Measurements from ENCODE around the gene ALDH18A1. TPM values are rescaled to one million over a fixed set of nuclear protein-coding genes. Genes with fewer than 3 reads are reported as not detected.

The ALDH18A1 gene
- total RNA-seq, 1 donor from 2014 or later: 23.2 TPM

GRCh38 chr10:95602382-95602781 is 54.1 kb downstream of the ALDH18A1 start:
- DNase-seq (ENCODE audit: low spot score) (no peak), ATAC-seq (no peak)
- intact Hi-C loops (cut with DNase I): loop anchor here (5.0 to 10.0 kb wide), 2 partner anchors 165 to 228 kb away; no protein-coding TSS in a partner anchor

GRCh38 chr10:95601116-95601719 is 55.3 kb downstream of the ALDH18A1 start:
- peak; percentile 86 for DNase-seq (ENCODE audit: low spot score)
- ATAC-seq: peak; percentile 95

GRCh38 chr10:95600158-95600557 is 56.4 kb downstream of the ALDH18A1 start:
- intact Hi-C loops (cut with DNase I): loop anchor here (5.0 to 10.0 kb wide), 2 partner anchors 163 to 225 kb away; no protein-coding TSS in a partner anchor
- ATAC-seq (no peak), DNase-seq (ENCODE audit: low spot score) (no peak)

More at GRCh38 chr10:95601116-95601719, 55.3 kb downstream of the ALDH18A1 start:
- intact Hi-C loops (cut with DNase I): loop anchor here (5.0 to 10.0 kb wide), 2 partner anchors 164 to 226 kb away; no protein-coding TSS in a partner anchor

GRCh38 chr10:95597788-95598187 is 58.7 kb downstream of the ALDH18A1 start:
- DNase-seq (ENCODE audit: low spot score): no peak
- ATAC-seq: no peak
- intact Hi-C loops (cut with DNase I): no loop called here

GRCh38 chr10:95588025-95588424 is 68.5 kb downstream of the ALDH18A1 start:
- no peak for DNase-seq (ENCODE audit: low spot score)
- no peak for ATAC-seq
- intact Hi-C loops (cut with DNase I): no loop called here

- ATAC-seq (no peak), DNase-seq (ENCODE audit: low spot score) (no peak)
- intact Hi-C loops (cut with DNase I): no loop called here
Measured at GRCh38 chr10:95579835-95580535, 76.5 kb downstream of the ALDH18A1 start.

GRCh38 chr10:95579292-95579691 is 77.2 kb downstream of the ALDH18A1 start:
- DNase-seq (ENCODE audit: low spot score) (no peak), ATAC-seq (no peak)
- intact Hi-C loops (cut with DNase I): no loop called here

GRCh38 chr10:95578619-95579018 is 77.9 kb downstream of the ALDH18A1 start:
- DNase-seq (ENCODE audit: low spot score): no peak
- intact Hi-C loops (cut with DNase I): no loop called here
- ATAC-seq: no peak

GRCh38 chr10:95574649-95575365 is 81.7 kb downstream of the ALDH18A1 start:
- ATAC-seq (no peak), DNase-seq (ENCODE audit: low spot score) (no peak)
- intact Hi-C loops (cut with DNase I): no loop called here

- intact Hi-C loops (cut with DNase I): no loop called here
- no peak for ATAC-seq
- DNase-seq (ENCODE audit: low spot score): no peak
Measured at GRCh38 chr10:95573964-95574604, 82.4 kb downstream of the ALDH18A1 start.

GRCh38 chr10:95573527-95573926 is 83.0 kb downstream of the ALDH18A1 start:
- no peak for ATAC-seq

GRCh38 chr10:95572131-95572820 is 84.2 kb downstream of the ALDH18A1 start:
- DNase-seq (ENCODE audit: low spot score): no peak
- ATAC-seq: peak; percentile 17
- intact Hi-C loops (cut with DNase I): no loop called here

More at GRCh38 chr10:95573527-95573926, 83.0 kb downstream of the ALDH18A1 start:
- intact Hi-C loops (cut with DNase I): no loop called here
- no peak for DNase-seq (ENCODE audit: low spot score)

- no peak for DNase-seq (ENCODE audit: low spot score)
- intact Hi-C loops (cut with DNase I): no loop called here
- ATAC-seq: no peak
Measured at GRCh38 chr10:95571390-95571789, 85.1 kb downstream of the ALDH18A1 start.

GRCh38 chr10:95569368-95569767 is 87.1 kb downstream of the ALDH18A1 start:
- DNase-seq (ENCODE audit: low spot score): no peak
- intact Hi-C loops (cut with DNase I): no loop called here
- no peak for ATAC-seq

GRCh38 chr10:95567903-95568630 is 88.4 kb downstream of the ALDH18A1 start:
- intact Hi-C loops (cut with DNase I): no loop called here
- no peak for DNase-seq (ENCODE audit: low spot score)
- ATAC-seq: no peak

- intact Hi-C loops (cut with DNase I): no loop called here
- no peak for DNase-seq (ENCODE audit: low spot score)
- no peak for ATAC-seq
Measured at GRCh38 chr10:95566136-95566535, 90.4 kb downstream of the ALDH18A1 start.

GRCh38 chr10:95565336-95565735 is 91.2 kb downstream of the ALDH18A1 start:
- ATAC-seq (no peak), DNase-seq (ENCODE audit: low spot score) (no peak)
- intact Hi-C loops (cut with DNase I): no loop called here

- intact Hi-C loops (cut with DNase I): no loop called here
- no peak for DNase-seq (ENCODE audit: low spot score)
- ATAC-seq: no peak
Measured at GRCh38 chr10:95564291-95564690, 92.2 kb downstream of the ALDH18A1 start.

Data from sciatic nerve (tissue), 2 donors.